Femur (tissue), 1 donor: ENCODE results near the gene PELO.

ENCODE experiments used
- DNase-seq: peaks from one replicate; pipeline ENCODE4 v3.0.0-alpha.2; 2017

The PELO gene

DNA sequence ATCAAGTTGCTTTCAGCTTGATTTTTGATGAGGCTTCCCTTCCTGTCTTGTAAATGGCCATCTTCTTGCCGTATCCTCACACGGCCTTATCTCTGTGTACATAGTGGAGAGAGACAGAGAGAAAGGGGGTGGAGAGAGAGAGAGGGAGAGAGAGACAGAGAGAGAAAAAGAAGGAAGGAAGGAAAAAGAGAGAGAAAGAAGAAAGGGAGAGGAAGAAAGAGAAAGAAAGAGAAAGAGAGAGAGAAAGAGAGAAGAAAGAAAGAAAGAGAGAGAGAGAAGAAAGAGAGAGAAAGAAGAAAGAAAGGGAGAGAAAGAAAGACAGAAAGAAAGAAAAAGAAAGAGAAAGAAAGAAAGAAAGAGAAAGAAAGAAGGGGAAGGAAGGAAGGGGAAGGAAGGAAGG is 46.6 kb downstream of the PELO start:
- no peak for DNase-seq

DNA sequence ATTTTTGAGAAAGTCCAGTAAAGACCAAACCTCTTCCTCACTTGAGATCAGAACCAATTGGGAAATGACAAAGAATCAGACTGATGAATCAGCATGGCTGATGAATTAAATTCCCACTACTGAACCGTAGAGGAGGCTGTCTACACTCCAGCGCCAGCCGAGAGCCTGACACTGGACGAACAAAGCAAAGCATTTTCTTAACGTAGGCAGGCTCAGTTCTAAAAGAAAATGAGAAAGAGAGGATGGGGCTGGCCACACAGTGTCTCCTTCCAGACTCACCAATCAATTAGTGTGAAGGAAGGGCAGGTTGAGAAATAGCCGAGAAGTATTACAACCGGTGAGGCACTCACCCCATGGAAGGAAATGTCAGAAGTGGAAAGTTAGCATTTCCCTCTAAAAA is 49.4 kb downstream of the PELO start:
- no peak for DNase-seq
